NB4 (cell line): ENCODE results near the gene BTG4.

ENCODE experiments used
- DNase-seq: peaks from one replicate; pipeline ENCODE4 v3.0.0; 2010; ENCODE audit warnings: low read depth
- H3K4me3 ChIP-seq: one replicate; pipeline ENCODE4 v1.5.1; 2011; ENCODE audit warnings: mild to moderate bottlenecking, low read depth, low read length, moderate library complexity
- CTCF ChIP-seq: IDR thresholded peaks from one replicate; pipeline ENCODE4 v1.5.1; 2012; ENCODE audit warnings: low read depth, low read length
- MYC ChIP-seq: IDR thresholded peaks from 2 replicates; pipeline ENCODE4 v1.6.1; 2011; ENCODE audit warnings: low read depth, low read length
- POLR2A ChIP-seq: IDR thresholded peaks from 2 replicates; pipeline ENCODE4 v1.6.1; 2011; ENCODE audit warnings: mild to moderate bottlenecking; ENCODE audit not compliant: insufficient read length; ENCODE audit errors: extremely low read depth
- TF ChIP-seq, protein P1 (sequence below): IDR thresholded peaks from 2 replicates; pipeline ENCODE4 v1.6.1; 2011; ENCODE audit warnings: low read depth, low read length

The BTG4 gene

DNA sequence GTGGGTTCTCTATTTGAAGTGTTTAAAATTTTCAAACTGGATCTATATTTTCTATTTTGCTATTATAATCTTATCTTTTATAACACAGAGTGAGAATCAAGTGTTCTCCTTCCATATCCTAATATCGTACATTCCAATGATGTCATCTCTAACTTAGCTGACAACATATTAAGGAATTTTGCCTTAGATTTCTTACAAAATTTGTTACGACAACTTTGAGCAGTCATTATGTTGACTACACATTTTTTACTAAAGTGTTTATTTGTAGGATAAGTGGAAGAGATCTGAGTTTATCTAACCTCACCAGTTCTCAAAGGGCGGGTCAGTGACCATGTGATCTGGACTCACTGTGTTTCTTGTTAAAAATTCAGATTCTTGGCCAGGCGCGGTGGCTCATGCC is 12.7 kb downstream of the BTG4 start:
- no peak overlapping the region for H3K4me3 ChIP-seq
- TF ChIP-seq MYC (no peak), CTCF (no peak), POLR2A (no peak)
- TF ChIP-seq, protein P1, sequence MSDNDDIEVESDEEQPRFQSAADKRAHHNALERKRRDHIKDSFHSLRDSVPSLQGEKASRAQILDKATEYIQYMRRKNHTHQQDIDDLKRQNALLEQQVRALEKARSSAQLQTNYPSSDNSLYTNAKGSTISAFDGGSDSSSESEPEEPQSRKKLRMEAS, result no peak
- DNase-seq, result no peak

GRCh38 chr11:111494040-111494439 is 18.1 kb downstream of the BTG4 start:
- DNase-seq, result no peak
- H3K4me3 ChIP-seq, result no peak overlapping the region

GRCh38 chr11:111490496-111490895 is 21.7 kb downstream of the BTG4 start:
- DNase-seq, result no peak
- TF ChIP-seq CTCF (no peak), POLR2A (no peak), MYC (no peak)
- no peak overlapping the region for H3K4me3 ChIP-seq

More at GRCh38 chr11:111494040-111494439, 18.1 kb downstream of the BTG4 start:
- TF ChIP-seq CTCF (no peak), MYC (no peak), POLR2A (no peak)
- TF ChIP-seq, protein P1, result no peak

- TF ChIP-seq POLR2A (no peak), CTCF (no peak), MYC (no peak)
- TF ChIP-seq, protein P1, result no peak
- DNase-seq, result no peak
- no peak overlapping the region for H3K4me3 ChIP-seq
Measured at GRCh38 chr11:111483431-111483830, 28.8 kb downstream of the BTG4 start.

DNA sequence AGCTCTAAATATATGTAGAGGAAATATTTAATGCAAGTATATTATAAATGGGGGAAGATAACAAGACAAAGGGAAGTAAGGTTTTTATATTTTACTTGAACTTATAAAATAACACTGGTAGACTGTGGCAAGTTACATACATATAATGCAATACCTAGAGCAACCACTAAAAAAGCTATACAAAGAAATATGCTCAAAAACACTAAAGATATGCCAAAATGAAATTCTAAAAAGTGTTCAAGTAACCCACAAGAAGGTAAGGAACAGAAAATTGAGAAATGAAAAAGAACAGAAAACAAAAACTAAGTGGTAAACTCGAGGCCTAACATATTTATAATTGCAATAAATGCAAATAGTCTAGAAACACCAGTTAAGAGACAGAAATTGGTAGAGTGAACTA is 32.5 kb downstream of the BTG4 start:
- H3K4me3 ChIP-seq, result no peak overlapping the region
- DNase-seq, result no peak
- TF ChIP-seq, protein P1, result no peak
- no peak for TF ChIP-seq MYC
- no peak for TF ChIP-seq CTCF
- no peak for TF ChIP-seq POLR2A

DNA sequence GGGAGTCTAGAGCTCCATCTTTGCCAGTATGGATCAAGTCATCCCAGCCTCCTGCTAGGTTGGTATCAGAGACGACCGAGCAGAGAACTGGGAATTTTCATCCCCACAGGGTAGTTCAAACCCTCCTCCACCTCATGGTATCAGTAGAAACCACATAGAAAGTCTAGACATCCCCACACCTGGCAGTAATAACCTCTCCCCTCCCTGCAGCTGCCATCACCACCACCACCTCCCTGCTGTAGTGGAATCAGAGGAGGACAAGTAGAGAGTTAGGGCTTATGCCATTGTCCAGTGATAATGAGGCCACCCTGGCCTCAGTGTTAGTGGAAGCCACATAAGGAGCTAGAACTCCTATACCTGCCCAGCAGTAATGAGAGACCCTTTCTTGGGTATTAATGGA is 34.3 kb downstream of the BTG4 start:
- no peak overlapping the region for H3K4me3 ChIP-seq
- no peak for TF ChIP-seq MYC
- no peak for TF ChIP-seq CTCF
- DNase-seq, result no peak
